Left ventricle myocardium inferior (tissue), 1 donor: ENCODE data around the gene STK33. TPM values are rescaled to one million over a fixed set of nuclear protein-coding genes. Genes with fewer than 3 reads are reported as not detected.

Source experiments
- DNase-seq: peaks from one replicate; pipeline ENCODE4 v3.0.0-alpha.2; 2020
- H3K27ac ChIP-seq: fragments of 200-600 bp; replicated peaks from 2 replicates; pipeline ENCODE4 v1.8.0; 2021
- H3K27me3 ChIP-seq: fragments of 200-600 bp; 2 replicates; pipeline ENCODE4 v1.8.0; 2021; ENCODE audit warnings: low read depth
- H3K36me3 ChIP-seq: fragments of 200-600 bp; 2 replicates; pipeline ENCODE4 v1.8.0; 2021
- H3K4me1 ChIP-seq: fragments of 200-600 bp; 2 replicates; pipeline ENCODE4 v1.8.0; 2021
- H3K4me3 ChIP-seq: fragments of 200-600 bp; 2 replicates; pipeline ENCODE4 v1.8.0; 2021; ENCODE audit warnings: mild to moderate bottlenecking, moderate library complexity
- H3K9me3 ChIP-seq: fragments of 200-600 bp; replicated peaks from 2 replicates; pipeline ENCODE4 v1.8.0; 2021
- CTCF ChIP-seq: fragments of 200-600 bp; IDR thresholded peaks from 2 replicates; pipeline ENCODE4 v1.8.0; 2021; ENCODE audit warnings: antibody characterized with exemption, mild to moderate bottlenecking, borderline replicate concordance
- intact Hi-C: fragments of 100-400 bp; cut with micrococcal nuclease; formaldehyde crosslinking; loops from one replicate; pipeline ENCODE4 v1.11.0; 2022
- total RNA-seq: library from RNA; stranded (reverse); fragmentation: NEBNext Ultra II Directional; extraction: Animal tissue kit (Norgen Biotek cat#: 25700); gene quantifications from one replicate; pipeline ENCODE4 v1.2.1, GENCODE V29; 2021
- donor health status: DM: no; HTN: yes; CAD: no; lungs with severe emphysema.

STK33 gene
- total RNA-seq, 1 donor from 2014 or later: 25.8 TPM

- intact Hi-C loops: no loop called here
- DNase-seq: no peak
- TF ChIP-seq CTCF: no peak
Measured at GRCh38 chr11:8346157-8346755, 247.8 kb downstream of the STK33 start.

GRCh38 chr11:8345179-8345578, 248.8 kb downstream of the STK33 start:
- Histone ChIP-seq H3K27ac (no peak overlapping the region), H3K36me3 (no peaks in the 10 kb centered on the region), H3K27me3 (peaks cover 6% of the 10 kb centered on the region), H3K4me1 (no peaks in the 10 kb centered on the region), H3K4me3 (no peak overlapping the region), H3K9me3 (no peaks in the 10 kb centered on the region)
- DNase-seq: no peak
- intact Hi-C loops: no loop called here
- TF ChIP-seq CTCF: no peak

More at GRCh38 chr11:8346157-8346755, 247.8 kb downstream of the STK33 start:
- Histone ChIP-seq H3K9me3 (no peaks in the 10 kb centered on the region), H3K27ac (no peak overlapping the region), H3K4me1 (no peaks in the 10 kb centered on the region), H3K27me3 (peaks cover 7% of the 10 kb centered on the region), H3K36me3 (no peaks in the 10 kb centered on the region), H3K4me3 (no peak overlapping the region)

GRCh38 chr11:8344346-8344745, 249.7 kb downstream of the STK33 start:
- H3K27me3 ChIP-seq: peaks cover 12% of the 10 kb centered on the region
- intact Hi-C loops: no loop called here
- no peaks in the 10 kb centered on the region for H3K9me3 ChIP-seq
- DNase-seq: no peak
- no peak overlapping the region for H3K4me3 ChIP-seq
- H3K27ac ChIP-seq: no peak overlapping the region
- no peaks in the 10 kb centered on the region for H3K4me1 ChIP-seq
- H3K36me3 ChIP-seq: no peaks in the 10 kb centered on the region
- no peak for TF ChIP-seq CTCF

- H3K4me1 ChIP-seq: no peaks in the 10 kb centered on the region
- H3K4me3 ChIP-seq: no peak overlapping the region
- TF ChIP-seq CTCF: no peak
- H3K36me3 ChIP-seq: no peaks in the 10 kb centered on the region
- H3K9me3 ChIP-seq: no peaks in the 10 kb centered on the region
- peaks cover 14% of the 10 kb centered on the region for H3K27me3 ChIP-seq
- H3K27ac ChIP-seq: no peak overlapping the region
- intact Hi-C loops: no loop called here
- DNase-seq: no peak
Measured at GRCh38 chr11:8342821-8343681, 251.0 kb downstream of the STK33 start.

- TF ChIP-seq CTCF: no peak
- Histone ChIP-seq H3K4me1 (no peaks in the 10 kb centered on the region), H3K4me3 (no peak overlapping the region), H3K36me3 (no peaks in the 10 kb centered on the region), H3K9me3 (no peaks in the 10 kb centered on the region), H3K27ac (no peak overlapping the region), H3K27me3 (peaks cover 14% of the 10 kb centered on the region)
- DNase-seq: no peak
- intact Hi-C loops: no loop called here
Measured at GRCh38 chr11:8341996-8342395, 252.0 kb downstream of the STK33 start.

Other genes starting within 250 kb of the STK33 start
- 4.1 TPM for gene TRIM66, start 88.4 kb upstream of the STK33 start, total RNA-seq
- 597 TPM for gene RPL27A, start 88.6 kb upstream of the STK33 start, total RNA-seq